HepG2 (cell line): ENCODE measurements around the gene RHCE. TPM values are rescaled to one million over a fixed set of nuclear protein-coding genes. Genes with fewer than 3 reads are reported as not detected.

ENCODE experiments used
- CBFB ChIP-seq: sonication (generic); formaldehyde crosslinking; IDR thresholded peaks from 2 replicates; pipeline ENCODE4 v1.4.0; 2020; ENCODE audit warnings: missing genetic modification reagents
- CSRNP1 ChIP-seq: sonication (generic); formaldehyde crosslinking; IDR thresholded peaks from 2 replicates; pipeline ENCODE4 v1.8.1; 2023; ENCODE audit warnings: mild to moderate bottlenecking, missing genetic modification reagents
- HBP1 ChIP-seq: IDR thresholded peaks from 2 replicates; pipeline ENCODE4 v1.6.1; 2016; ENCODE audit warnings: low read depth, control low read depth
- IRF2 ChIP-seq: IDR thresholded peaks from 2 replicates; pipeline ENCODE4 v1.6.1; 2018; ENCODE audit warnings: missing genetic modification reagents, missing compliant biosample characterization
- KLF6 ChIP-seq: IDR thresholded peaks from 2 replicates; pipeline ENCODE4 v1.8.0; 2016; ENCODE audit warnings: missing biosample characterization, missing genetic modification reagents
- KMT2A ChIP-seq: sonication (generic); formaldehyde crosslinking; IDR thresholded peaks from 2 replicates; pipeline ENCODE4 v1.4.0; 2020; ENCODE audit warnings: missing genetic modification reagents
- SALL1 ChIP-seq: sonication (generic); formaldehyde crosslinking; IDR thresholded peaks from 2 replicates; pipeline ENCODE4 v1.8.0; 2022; ENCODE audit warnings: mild to moderate bottlenecking, missing genetic modification reagents
- SMYD3 ChIP-seq: sonication (generic); formaldehyde crosslinking; IDR thresholded peaks from 2 replicates; pipeline ENCODE4 v1.8.1; 2023; ENCODE audit warnings: mild to moderate bottlenecking, missing genetic modification reagents
- SPEN ChIP-seq: sonication (generic); formaldehyde crosslinking; IDR thresholded peaks from 2 replicates; pipeline ENCODE4 v1.5.1; 2020; ENCODE audit warnings: low read depth, mild to moderate bottlenecking, missing genetic modification reagents
- YEATS2 ChIP-seq: sonication (generic); formaldehyde crosslinking; IDR thresholded peaks from 2 replicates; pipeline ENCODE4 v1.4.0; 2020; ENCODE audit warnings: missing genetic modification reagents, borderline replicate concordance
- ZBTB7A ChIP-seq: sonication (generic); formaldehyde crosslinking; IDR thresholded peaks from 2 replicates; pipeline ENCODE4 v1.8.0; 2022; ENCODE audit warnings: mild to moderate bottlenecking, missing genetic modification reagents
- ZKSCAN8 ChIP-seq: IDR thresholded peaks from 2 replicates; pipeline ENCODE4 v1.6.1; 2016; ENCODE audit warnings: borderline replicate concordance, missing genetic modification reagents, missing compliant biosample characterization
- ZNF430 ChIP-seq: sonication (generic); formaldehyde crosslinking; IDR thresholded peaks from 2 replicates; pipeline ENCODE4 v1.9.0; 2021; ENCODE audit warnings: mild to moderate bottlenecking, missing genetic modification reagents
- ZNF574 ChIP-seq: sonication (generic); formaldehyde crosslinking; IDR thresholded peaks from 2 replicates; pipeline ENCODE4 v1.4.0; 2020; ENCODE audit warnings: missing genetic modification reagents
- ZNF614 ChIP-seq: IDR thresholded peaks from 2 replicates; pipeline ENCODE4 v1.6.1; 2018; ENCODE audit warnings: missing biosample characterization, missing genetic modification reagents, inconsistent platforms, borderline replicate concordance
- ZNF740 ChIP-seq: sonication (generic); formaldehyde crosslinking; IDR thresholded peaks from 2 replicates; pipeline ENCODE4 v1.4.0; 2020; ENCODE audit warnings: missing genetic modification reagents
- ZNF749 ChIP-seq: sonication (generic); formaldehyde crosslinking; IDR thresholded peaks from 2 replicates; pipeline ENCODE4 v1.8.0; 2022; ENCODE audit warnings: mild to moderate bottlenecking, missing genetic modification reagents, moderate library complexity, borderline replicate concordance
- ZNF788 ChIP-seq: sonication (generic); formaldehyde crosslinking; IDR thresholded peaks from 2 replicates; pipeline ENCODE4 v1.5.0; 2020; ENCODE audit warnings: mild to moderate bottlenecking, missing genetic modification reagents, borderline replicate concordance
- ZSCAN20 ChIP-seq: sonication (generic); formaldehyde crosslinking; IDR thresholded peaks from 2 replicates; pipeline ENCODE4 v1.4.0; 2020; ENCODE audit warnings: missing genetic modification reagents, mild to moderate bottlenecking, borderline replicate concordance
- ZSCAN21 ChIP-seq: sonication (generic); formaldehyde crosslinking; IDR thresholded peaks from 2 replicates; pipeline ENCODE4 v1.8.0; 2022; ENCODE audit warnings: mild to moderate bottlenecking, missing genetic modification reagents, moderate library complexity, borderline replicate concordance
- polyA plus RNA-seq, 8 experiments: library from polyadenylated mRNA; depleted of rRNA in 3 of 8; stranded (reverse) in 7 of 8; unstranded in 1 of 8; fragments of >200 nt; fragmentation: Illumina TruSeq in 4 of 8; extraction: Trizol in 4 of 8; gene quantifications; 2 replicates each; pipeline versions ENCODE4 v1.2.1 to v1.2.3, GENCODE V29; 2011 to 2016; ENCODE audit warnings: low read depth in 4 of 8, missing spikeins in 1 of 8, mixed read lengths in 1 of 8; ENCODE audit not compliant: insufficient read depth in 1 of 8
- total RNA-seq, 5 experiments: library from RNA; depleted of rRNA; stranded (reverse); fragments of >200 nt; fragmentation: Illumina TruSeq; extraction: Trizol; gene quantifications; 2 replicates each; pipeline ENCODE4 v1.2.3, GENCODE V29; 2016; ENCODE audit warnings: low read depth in 1 of 5
- TF ChIP-seq, protein P1 (sequence below): sonication (generic); formaldehyde crosslinking; IDR thresholded peaks from 2 replicates; pipeline ENCODE4 v1.5.0; 2020; ENCODE audit warnings: missing genetic modification reagents

The RHCE gene
- total and polyA plus RNA-seq, 2 of the 13 experiments (the other 11 are each of a cell fraction or from before 2014, with no cell fraction given): 0.30 TPM; not detected in 1

DNA sequence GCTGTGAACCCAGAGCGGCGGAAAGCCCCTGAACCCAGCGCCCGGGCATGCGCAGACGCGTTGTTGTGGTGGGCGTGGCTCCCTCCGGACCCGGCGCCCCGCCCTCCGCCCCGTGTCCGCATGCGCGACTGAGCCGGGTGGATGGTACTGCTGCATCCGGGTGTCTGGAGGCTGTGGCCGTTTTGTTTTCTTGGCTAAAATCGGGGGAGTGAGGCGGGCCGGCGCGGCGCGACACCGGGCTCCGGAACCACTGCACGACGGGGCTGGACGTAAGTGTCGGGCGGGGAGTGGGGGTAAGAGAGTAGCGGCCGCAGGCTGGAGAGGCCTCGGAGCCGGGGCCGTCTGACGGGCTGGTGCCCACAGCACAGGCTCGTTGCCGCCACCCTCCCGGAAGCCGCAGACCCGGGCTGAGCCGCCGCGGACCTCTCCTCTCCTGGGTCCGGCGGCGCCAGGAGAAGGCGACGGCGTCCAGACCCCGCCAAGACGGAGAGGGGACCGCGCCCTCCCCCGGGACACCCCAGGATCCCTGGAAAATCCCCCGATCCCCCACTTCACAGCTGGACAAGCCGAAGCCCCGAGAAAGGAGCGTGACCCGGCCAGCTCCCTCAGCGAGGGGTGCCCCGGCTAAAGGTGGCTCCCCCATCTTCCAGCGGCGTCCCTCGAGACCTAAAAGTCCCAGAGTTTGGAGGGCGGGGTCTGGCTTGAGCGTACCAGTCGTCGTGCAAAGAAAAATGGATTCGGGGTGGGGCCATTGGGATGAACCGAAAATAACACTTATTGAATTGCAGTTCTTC is 82.2 kb downstream of the RHCE start, which contains the start of gene TMEM50A (continued):
- TF ChIP-seq ZNF740 (CRISPR knock-in tag) (0 out of 2 replicates have a peak, but pooled peaks have one; percentile 11), ZNF749 (CRISPR knock-in tag) (peak; percentile 74; the same call in 1 of the 2 replicates), YEATS2 (CRISPR knock-in tag) (peak; percentile 69; the same call in 1 of the 2 replicates), ZNF788 (CRISPR knock-in tag) (peak; percentile 49; the same call in 1 of the 2 replicates), KLF6 (CRISPR knock-in tag) (peak; percentile 58; the same call in 1 of the 2 replicates), SMYD3 (CRISPR knock-in tag) (no peak), ZBTB7A (CRISPR knock-in tag) (no peak), ZNF430 (CRISPR knock-in tag) (peak; percentile 41; the same call in 1 of the 2 replicates), ZNF574 (peak; percentile 46), SPEN (CRISPR knock-in tag) (peak; percentile 65; the same call in 1 of the 2 replicates), KMT2A (CRISPR knock-in tag) (peak; percentile 66; the same call in 1 of the 2 replicates), HBP1 (CRISPR knock-in tag) (0 out of 2 replicates have a peak, but pooled peaks have one; percentile 21), ZSCAN20 (CRISPR knock-in tag) (0 out of 2 replicates have a peak, but pooled peaks have one; percentile 21), SALL1 (CRISPR knock-in tag) (peak; percentile 69), CSRNP1 (CRISPR knock-in tag) (peak; percentile 38; the same call in 1 of the 2 replicates), IRF2 (CRISPR knock-in tag) (peak; percentile 37; the same call in 1 of the 2 replicates), ZKSCAN8 (0 out of 2 replicates have a peak, but pooled peaks have one; percentile 17), CBFB (CRISPR knock-in tag) (0 out of 2 replicates have a peak, but pooled peaks have one; percentile 55), ZSCAN21 (CRISPR knock-in tag) (peak; percentile 75; the same call in 1 of the 2 replicates), ZNF614 (no peak)
- TF ChIP-seq, protein P1, sequence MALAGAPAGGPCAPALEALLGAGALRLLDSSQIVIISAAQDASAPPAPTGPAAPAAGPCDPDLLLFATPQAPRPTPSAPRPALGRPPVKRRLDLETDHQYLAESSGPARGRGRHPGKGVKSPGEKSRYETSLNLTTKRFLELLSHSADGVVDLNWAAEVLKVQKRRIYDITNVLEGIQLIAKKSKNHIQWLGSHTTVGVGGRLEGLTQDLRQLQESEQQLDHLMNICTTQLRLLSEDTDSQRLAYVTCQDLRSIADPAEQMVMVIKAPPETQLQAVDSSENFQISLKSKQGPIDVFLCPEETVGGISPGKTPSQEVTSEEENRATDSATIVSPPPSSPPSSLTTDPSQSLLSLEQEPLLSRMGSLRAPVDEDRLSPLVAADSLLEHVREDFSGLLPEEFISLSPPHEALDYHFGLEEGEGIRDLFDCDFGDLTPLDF (CRISPR knock-in tag): no peak
